Esophagus muscularis mucosa (tissue), 4 donors: ENCODE measurements around the gene OR5AN1.

Experiments used
- CTCF ChIP-seq, 3 experiments: fragments of 200-600 bp in 2 of 3; fragments of 450-650 bp in 1 of 3; sonication (generic) in 2 of 3; IDR thresholded peaks; one replicate each; pipeline ENCODE4 v1.5.1; 2017 to 2019; ENCODE audit warnings: antibody characterized with exemption in 3 of 3, mild to moderate bottlenecking in 2 of 3, moderate library complexity in 1 of 3
- EP300 ChIP-seq: sonication (generic); formaldehyde crosslinking; IDR thresholded peaks from one replicate; pipeline ENCODE4 v1.6.1; 2017; ENCODE audit warnings: antibody characterized with exemption
- POLR2A ChIP-seq: fragments of 450-650 bp; IDR thresholded peaks from one replicate; pipeline ENCODE4 v1.6.1; 2017; ENCODE audit warnings: antibody characterized with exemption, moderate library complexity, mild to moderate bottlenecking, low read depth
- POLR2AphosphoS5 ChIP-seq, 2 donors: sonication (generic); formaldehyde crosslinking; IDR thresholded peaks; one replicate each; pipeline ENCODE4 v1.6.1; 2017; ENCODE audit warnings: antibody characterized with exemption in 2 of 2

- TF ChIP-seq CTCF (IDR thresholded peaks at IDR 0.05): no peak
- TF ChIP-seq EP300: no peak
- no peak for TF ChIP-seq POLR2A
- TF ChIP-seq POLR2AphosphoS5 (IDR thresholded peaks at IDR 0.05): no peak
Observed at GRCh38 chr11:59336931-59337330, 21.8 kb upstream of the OR5AN1 start.
